ENCODE results near the gene CMPK1.

CMPK1 gene

DNA sequence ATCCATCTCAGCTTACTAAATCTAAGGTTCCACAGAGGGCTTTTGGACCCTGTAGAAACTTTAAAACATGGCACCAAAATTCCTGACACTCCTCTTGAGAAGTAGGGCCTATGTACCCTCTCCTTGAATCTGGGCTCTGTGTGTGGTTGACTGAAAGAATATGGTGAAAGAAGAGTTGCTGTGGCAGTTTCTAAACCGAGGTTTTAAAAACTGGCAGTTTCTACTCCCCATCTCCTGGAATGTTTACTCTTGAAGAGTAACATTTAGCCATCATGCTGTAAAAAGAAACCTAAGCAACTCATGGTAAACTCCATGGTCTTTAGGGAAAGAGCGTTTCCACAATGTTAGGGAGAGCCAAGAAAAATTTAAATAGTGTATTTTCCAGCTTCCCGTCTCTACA, 4.6 kb upstream of the CMPK1 start:
- in situ Hi-C loops (cut with MboI; ENCODE audit: low pct_unique_long_range_greater_than_20kb, low sequenced_read_pairs, unreplicated experiment): no loop called here
- DNase-seq (ENCODE audit: low spot score): no peak
- TF ChIP-seq, protein P1, sequence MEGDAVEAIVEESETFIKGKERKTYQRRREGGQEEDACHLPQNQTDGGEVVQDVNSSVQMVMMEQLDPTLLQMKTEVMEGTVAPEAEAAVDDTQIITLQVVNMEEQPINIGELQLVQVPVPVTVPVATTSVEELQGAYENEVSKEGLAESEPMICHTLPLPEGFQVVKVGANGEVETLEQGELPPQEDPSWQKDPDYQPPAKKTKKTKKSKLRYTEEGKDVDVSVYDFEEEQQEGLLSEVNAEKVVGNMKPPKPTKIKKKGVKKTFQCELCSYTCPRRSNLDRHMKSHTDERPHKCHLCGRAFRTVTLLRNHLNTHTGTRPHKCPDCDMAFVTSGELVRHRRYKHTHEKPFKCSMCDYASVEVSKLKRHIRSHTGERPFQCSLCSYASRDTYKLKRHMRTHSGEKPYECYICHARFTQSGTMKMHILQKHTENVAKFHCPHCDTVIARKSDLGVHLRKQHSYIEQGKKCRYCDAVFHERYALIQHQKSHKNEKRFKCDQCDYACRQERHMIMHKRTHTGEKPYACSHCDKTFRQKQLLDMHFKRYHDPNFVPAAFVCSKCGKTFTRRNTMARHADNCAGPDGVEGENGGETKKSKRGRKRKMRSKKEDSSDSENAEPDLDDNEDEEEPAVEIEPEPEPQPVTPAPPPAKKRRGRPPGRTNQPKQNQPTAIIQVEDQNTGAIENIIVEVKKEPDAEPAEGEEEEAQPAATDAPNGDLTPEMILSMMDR (IDR thresholded peaks at IDR 0.05; ENCODE audit: extremely low read depth, insufficient read depth, missing control alignments): no peak

DNA sequence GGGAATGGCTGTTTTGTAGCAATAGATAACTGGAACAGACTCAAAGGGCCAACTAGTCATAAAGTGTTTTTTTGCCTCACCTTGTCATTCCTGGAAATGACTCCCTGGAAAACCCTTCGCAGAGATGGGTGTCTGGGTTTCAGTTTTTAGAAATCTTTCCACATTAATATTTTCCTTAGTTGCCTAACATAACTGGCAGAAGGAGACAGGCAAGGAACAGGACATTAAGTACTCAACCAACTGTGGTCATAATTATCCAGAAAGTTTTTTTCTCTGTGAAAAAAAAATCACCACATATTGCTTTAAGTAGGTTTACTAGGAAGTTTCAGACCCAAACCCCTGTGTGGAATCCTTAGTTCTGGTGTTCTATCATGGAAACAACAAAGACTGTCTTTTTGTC, 3.4 kb upstream of the CMPK1 start:
- TF ChIP-seq, protein P1 (IDR thresholded peaks at IDR 0.05; ENCODE audit: extremely low read depth, insufficient read depth, missing control alignments): no peak
- DNase-seq (ENCODE audit: low spot score): no peak
- in situ Hi-C loops (cut with MboI; ENCODE audit: low pct_unique_long_range_greater_than_20kb, low sequenced_read_pairs, unreplicated experiment): no loop called here

DNA sequence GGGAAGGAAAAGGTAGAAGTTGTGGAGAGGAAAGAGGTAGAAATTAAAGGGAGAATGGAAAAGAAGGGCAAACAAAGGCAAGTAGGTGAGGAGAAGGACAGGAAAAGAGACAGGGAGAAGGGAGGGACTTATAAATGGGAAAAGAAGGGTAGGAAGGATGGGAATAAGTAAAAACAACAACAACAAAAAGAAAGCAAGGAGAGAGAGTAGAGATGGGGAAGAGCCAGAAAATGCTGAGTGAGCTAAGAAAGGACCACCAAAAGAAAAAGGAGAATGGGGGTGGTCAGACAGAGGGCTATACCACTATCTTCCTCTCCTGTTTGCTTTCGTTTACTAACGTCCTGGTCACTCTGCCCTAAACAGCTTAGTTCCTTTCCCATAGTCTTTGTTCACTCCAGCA, 1.7 kb upstream of the CMPK1 start:
- in situ Hi-C loops (cut with MboI; ENCODE audit: low pct_unique_long_range_greater_than_20kb, low sequenced_read_pairs, unreplicated experiment): no loop called here
- no peak for DNase-seq (ENCODE audit: low spot score)
- TF ChIP-seq, protein P1 (IDR thresholded peaks at IDR 0.05; ENCODE audit: extremely low read depth, insufficient read depth, missing control alignments): no peak

DNA sequence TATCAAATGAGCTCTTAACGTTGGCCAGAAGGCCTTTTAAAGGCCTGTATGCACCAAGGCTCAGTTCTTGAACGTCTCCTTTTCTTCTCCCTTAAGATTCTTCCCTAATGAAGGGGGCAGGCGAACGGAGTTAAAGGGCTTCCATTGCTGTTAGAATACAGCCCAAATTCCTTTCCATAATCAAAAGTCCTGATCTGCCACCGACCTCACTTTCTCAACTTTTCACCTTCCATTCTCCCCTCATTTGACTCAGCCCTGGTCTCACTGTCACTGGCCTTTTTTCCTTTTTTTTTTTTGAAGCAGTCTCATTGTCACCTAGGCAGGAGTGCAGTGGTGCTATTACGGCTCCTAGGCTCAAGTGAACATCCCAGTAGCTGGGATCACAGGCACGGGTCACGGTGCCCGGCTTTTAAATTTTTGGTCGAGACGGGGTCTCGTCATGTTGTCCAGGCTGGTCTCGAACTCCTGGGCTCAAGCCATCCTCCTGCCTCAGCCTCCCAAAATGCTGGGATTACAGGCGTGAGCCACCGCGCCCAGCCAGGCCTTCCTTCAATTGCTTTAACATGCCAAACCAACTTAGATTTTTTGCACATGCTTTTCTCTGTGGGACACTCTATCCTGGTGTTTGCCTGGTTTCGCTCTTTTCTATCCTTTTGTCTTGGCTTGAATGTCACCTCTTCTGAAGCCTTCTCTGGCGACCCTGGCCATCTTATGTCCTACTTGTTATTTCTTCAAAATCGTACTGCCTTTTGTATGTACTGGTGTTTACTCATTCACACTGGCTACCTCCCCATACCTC, 612 bp upstream of the CMPK1 start:
- in situ Hi-C loops (cut with MboI; ENCODE audit: low pct_unique_long_range_greater_than_20kb, low sequenced_read_pairs, unreplicated experiment): no loop called here
- TF ChIP-seq, protein P1 (IDR thresholded peaks at IDR 0.05; ENCODE audit: extremely low read depth, insufficient read depth, missing control alignments): no peak
- no peak for DNase-seq (ENCODE audit: low spot score)

DNA sequence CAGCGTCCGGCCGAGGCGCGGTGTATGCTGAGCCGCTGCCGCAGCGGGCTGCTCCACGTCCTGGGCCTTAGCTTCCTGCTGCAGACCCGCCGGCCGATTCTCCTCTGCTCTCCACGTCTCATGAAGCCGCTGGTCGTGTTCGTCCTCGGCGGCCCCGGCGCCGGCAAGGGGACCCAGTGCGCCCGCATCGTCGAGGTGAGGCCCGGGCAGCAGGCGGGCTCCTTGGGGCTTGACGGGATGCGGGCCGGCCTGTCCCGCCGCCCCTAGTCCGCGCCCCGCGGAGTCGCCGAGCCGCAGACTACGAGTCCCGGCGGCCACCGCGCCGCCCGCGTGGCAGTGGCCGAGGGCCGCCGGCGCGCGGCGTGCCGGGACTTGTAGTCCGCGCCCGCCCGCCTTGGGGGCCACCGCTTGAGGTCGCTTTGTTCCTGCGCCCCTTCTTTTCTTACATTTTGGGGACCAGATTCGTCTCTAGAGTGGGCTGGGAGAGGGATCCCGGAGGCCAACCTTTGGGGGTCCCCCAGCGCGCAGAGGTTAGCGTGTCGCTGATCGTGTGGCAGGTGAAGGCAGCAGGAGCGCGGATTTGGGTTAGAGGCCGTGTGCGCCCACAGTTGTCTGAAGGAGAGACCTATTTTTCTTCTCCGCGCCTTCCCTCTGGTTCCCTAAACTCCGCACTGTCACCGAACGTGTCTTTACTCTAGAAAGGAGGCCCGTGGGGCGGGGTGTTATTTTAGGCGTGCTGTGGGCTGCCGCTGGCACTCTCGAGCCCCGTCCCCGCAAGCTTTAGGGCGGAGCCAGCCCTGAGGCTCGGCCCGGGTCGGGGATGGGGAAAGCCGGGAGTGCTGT, 553 bp downstream of the CMPK1 start:
- in situ Hi-C loops (cut with MboI; ENCODE audit: low pct_unique_long_range_greater_than_20kb, low sequenced_read_pairs, unreplicated experiment): no loop called here
- DNase-seq (ENCODE audit: low spot score): peak; percentile 94
- TF ChIP-seq, protein P1 (IDR thresholded peaks at IDR 0.05; ENCODE audit: extremely low read depth, insufficient read depth, missing control alignments): peak; percentile 24

DNA sequence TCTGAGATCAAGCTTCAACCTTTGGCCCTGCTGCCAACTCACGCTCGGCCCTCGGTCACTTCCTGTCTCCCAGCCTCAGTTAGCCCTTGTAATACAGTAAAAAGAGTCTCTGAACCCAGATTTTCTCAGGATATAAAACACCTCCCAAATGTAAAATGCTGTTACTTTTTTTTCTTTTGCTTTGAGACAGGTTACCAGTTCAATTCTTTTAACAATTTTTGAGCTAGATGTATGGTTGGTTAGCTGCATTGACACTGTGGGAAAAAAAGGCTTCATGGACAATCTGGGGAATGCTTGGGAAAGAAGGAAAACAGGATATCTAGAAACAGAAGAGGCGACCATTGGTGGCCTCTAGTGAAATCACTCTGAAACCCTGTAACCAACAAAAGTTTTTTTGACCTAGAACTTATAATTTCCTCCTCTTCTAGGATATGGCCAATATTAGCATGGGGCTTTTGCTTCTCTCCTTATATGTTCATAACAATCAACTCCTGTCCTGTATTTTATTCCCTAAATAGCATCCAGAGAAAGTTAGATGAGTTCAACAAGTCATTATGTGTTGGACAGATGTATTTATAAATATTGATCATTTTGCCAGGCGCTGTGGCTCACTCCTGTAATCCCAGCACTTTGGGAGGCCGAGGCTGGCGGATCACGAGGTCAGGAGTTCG, 1.3 kb downstream of the CMPK1 start:
- in situ Hi-C loops (cut with MboI; ENCODE audit: low pct_unique_long_range_greater_than_20kb, low sequenced_read_pairs, unreplicated experiment): no loop called here
- TF ChIP-seq, protein P1 (IDR thresholded peaks at IDR 0.05; ENCODE audit: extremely low read depth, insufficient read depth, missing control alignments): no peak
- no peak for DNase-seq (ENCODE audit: low spot score)

Data from GM13977 (cell line).